OCI-LY3 (cell line): ENCODE results near the gene DPY30.

ENCODE experiments used
- CTCF ChIP-seq: fragments of 200-600, 300-600 bp; sonication (generic); IDR thresholded peaks from 2 replicates; pipeline ENCODE4 v1.5.1; 2014; ENCODE audit warnings: antibody characterized with exemption, low read length, low read depth
- EZH2phosphoT487 ChIP-seq: fragments of 200-600 bp; shearing (Covaris generic); IDR thresholded peaks from 2 replicates; pipeline ENCODE4 v1.6.1; 2018; ENCODE audit warnings: antibody characterized with exemption, mixed run types, low read depth

GRCh38 chr2:31983762-31984467 is 55.7 kb downstream of the DPY30 start:
- TF ChIP-seq CTCF (no peak), EZH2phosphoT487 (no peak)
